Embryonic facial prominence (tissue), 1 donor: ENCODE data around the gene MACF1.

Experiments used
- DNase-seq: peaks from one replicate; pipeline ENCODE4 v3.0.0-alpha.2; 2016; ENCODE audit errors: extremely low spot score

Gene MACF1

DNA sequence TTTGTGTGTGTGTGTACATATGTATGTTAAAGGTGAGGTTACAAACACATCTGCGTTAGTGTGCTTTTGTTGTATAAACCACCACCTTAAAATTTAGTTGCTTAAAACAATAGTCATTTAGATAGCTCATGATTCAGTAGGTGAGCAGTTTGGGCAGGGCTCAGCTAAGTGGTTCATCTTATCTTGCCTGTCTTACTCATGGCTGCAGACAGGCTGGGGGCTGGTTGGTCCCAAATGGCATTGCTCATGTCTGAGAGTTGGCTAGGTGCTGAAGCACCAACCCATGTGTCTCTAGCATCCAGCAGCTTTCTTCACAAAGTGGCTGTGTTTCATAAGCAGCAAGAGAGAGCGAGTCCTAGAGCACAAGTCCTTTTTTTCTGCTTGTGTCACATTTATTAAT is 91.4 kb downstream of the MACF1 start:
- no peak for DNase-seq

DNA sequence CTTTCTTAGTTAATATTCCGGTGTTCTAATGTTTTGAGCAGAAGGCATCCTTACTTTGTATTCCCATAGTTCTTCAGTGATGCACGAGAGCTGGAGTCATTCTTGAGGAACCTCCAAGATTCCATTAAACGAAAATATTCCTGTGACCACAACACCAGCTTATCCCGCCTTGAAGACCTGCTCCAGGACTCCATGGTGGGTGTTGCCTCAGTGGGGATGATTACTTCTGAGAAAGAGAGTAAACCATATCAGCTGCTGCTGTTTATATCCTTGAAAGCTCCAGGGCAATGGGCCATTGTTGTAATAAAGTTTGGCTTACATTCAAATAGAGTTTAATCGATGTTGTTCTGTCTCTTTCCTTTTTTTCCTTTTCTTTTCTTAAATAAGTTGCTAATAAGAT is 93.1 kb downstream of the MACF1 start:
- DNase-seq, result no peak

DNA sequence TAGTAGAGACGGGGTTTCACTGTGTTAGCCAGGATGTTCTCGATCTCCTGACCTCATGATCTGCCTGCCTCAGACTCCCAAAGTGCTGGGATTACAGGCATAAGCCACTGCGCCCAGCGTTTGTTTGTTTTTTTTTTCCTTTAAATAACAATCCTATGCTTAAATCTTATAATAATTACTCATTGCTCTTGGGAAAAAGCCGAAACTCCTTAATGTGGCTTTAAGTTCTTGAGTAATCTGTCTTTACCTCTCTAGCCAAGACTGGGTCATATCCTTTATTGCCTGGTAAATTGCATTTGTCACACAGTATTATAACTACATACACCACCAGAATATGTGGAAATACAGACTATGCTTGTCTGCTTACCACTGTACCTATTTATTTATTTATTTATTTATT is 97.1 kb downstream of the MACF1 start:
- no peak for DNase-seq

DNA sequence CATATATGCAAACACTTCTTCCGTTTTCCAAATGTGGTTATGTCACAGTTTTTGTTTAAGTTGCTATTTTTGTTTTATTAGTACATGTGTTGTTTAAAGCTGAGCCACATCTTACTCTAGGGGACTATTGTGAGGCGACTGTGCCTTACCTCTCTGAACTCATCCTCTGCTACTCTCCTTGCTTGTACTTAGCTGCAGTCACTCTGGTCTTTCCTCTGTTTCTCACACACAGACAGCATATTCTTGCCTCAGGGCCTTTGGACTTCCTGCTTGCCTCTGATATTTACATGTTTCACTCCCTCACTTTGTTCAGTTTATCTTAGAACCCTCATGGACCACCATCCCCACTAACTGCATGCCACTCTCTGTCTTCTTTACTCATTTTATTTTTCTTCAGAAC is 101.1 kb downstream of the MACF1 start:
- no peak for DNase-seq

DNA sequence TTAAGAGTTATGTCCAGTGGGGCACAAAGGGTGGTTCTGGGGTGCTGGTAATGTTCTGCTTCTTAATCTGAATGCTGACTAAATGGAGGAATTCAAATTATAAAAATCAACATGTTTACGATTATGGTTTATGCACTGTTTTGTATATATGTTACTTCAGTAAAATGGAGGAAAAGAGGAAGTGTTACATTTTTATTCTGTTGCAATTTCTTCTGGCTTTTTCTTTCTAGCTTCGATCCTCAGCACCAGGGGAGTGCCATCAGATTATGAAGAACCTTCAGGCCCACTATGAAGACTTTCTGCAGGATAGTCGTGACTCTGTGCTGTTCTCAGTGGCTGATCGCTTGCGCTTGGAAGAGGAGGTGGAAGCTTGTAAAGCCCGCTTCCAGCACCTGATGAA is 105.5 kb downstream of the MACF1 start:
- no peak for DNase-seq

DNA sequence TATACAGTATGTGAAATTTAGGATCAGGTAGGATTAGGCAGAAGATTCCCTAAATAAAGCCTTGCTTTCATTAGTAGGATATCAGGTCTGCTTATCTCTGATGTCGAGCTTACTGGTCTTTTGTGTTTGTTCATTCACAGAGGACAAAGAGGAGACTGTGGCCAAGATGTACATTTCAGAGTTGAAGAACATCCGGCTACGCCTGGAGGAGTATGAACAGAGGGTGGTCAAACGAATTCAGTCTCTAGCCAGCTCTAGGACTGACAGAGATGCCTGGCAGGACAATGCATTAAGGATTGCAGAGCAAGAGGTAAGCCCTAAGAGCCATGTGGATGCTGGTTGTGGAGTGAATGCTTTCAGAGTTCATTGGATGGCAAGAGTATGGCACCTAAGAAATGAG is 106.2 kb downstream of the MACF1 start:
- DNase-seq, result no peak

DNA sequence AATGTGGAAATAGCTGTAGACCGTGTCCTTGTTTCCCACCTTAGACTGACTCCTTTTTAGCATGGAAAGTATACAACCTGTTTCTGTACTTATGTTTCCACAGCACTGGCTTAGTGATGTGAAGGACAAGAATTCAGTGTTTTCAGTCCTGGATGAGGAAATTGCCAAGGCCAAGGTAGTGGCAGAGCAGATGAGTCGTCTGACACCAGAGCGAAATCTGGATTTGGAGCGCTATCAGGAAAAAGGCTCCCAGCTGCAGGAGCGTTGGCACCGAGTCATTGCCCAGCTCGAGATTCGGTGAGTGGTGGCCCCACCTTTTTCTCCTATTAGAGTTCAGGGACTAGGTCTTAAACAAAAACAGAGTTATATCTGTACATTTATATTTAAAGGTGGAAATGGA is 112.6 kb downstream of the MACF1 start:
- DNase-seq, result no peak

DNA sequence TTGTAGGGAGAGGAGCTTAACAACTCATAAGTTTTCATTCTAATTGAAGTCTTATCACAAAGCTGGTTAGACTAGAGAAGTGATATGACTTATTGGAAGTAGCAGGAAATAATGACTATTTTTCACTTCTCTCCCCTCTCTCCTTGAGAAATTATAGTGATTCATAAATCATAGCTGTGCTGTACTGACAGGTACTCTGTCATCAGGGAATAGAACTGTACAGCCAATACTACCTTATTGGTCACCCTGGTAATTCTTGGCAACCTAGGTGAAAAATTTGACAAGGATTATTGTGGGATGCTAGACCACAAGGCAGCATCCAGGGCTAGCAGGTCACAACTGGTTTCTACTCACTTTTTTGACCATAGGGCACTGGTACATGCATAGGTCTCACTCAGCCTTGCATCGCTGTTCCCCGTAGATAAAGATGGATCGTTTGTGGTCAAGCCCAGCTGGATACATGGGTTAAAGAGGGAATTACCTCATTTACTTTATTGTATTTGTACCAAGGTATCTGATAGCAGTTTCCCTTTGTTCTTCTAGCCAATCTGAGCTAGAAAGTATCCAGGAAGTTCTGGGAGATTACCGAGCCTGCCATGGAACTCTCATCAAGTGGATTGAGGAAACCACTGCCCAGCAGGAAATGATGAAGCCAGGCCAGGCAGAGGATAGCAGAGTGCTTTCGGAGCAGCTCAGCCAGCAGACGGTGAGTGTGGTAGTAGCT is 113.6 kb downstream of the MACF1 start:
- DNase-seq, result no peak

DNA sequence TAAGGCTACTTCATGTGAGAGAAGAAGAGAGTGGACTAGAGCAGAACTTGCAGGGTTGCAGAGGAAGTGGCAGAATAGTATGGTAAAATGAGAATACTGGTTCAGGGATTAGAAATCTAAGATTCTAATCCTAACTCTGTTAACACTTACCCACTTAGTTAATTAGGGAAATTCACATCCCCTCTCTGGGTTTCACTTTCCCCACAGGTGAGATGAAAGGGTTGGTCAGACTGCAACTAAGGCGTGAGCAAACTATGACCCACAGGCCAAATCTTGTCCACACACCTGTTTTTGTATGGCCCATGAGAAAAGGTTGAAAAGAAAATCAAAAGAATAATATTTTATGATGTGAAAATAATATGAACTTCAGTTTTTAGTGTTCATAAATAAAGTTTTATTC is 117.5 kb downstream of the MACF1 start:
- DNase-seq, result no peak

DNA sequence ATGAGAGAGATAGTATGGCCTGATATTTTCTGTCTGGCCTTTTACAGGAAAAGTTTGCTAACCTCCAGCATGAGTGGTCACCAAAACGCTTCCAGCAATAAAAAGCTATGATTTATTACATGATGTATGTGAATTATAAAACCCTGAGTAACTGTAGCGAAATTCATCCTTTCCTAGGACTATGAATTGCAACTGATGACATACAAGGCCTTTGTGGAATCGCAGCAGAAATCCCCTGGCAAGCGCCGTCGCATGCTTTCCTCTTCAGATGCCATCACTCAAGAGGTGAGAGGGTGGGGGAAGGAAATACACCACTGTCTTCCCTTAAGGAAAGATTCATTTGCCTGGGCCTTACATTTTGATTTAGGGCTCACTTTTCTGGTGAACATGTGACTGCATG is 117.9 kb downstream of the MACF1 start:
- DNase-seq, result no peak

DNA sequence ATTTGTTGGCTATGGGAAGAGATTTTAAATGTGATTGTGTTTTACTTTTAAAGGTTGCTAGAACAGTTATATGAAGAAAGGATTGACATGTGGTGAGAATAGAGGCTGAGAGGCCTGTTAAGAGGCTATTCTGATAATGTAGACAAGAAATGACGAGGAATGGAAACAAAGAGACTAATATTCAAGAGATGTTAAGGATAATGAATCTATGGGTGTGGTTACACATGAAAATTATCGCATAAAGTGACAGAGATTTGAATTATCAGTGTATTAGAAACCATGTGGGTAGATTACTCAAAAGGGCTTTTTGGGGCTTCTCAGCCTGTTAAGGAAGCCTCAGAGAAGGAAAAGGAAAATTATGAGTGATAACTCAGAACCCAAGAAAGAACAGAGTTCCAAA is 120.4 kb downstream of the MACF1 start:
- DNase-seq, result no peak

DNA sequence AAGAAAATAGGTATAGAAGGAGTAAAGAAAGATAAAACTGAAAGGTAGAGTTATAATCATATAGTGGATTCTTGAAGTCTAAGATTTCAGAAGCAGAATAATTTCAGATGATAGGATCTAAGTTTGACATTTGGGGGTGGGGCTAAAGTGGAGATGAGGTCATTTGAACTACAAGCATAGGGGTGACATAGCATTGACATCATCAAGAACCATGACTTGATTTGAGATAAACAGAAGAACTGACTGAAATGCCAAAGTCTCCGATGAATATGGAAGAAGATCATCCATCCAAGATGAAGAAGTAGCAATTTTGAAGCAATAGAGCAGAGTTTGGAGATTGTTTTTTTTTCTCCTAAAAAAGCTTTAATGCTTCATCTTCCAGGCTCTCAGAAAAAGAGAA is 122.3 kb downstream of the MACF1 start:
- DNase-seq, result no peak

DNA sequence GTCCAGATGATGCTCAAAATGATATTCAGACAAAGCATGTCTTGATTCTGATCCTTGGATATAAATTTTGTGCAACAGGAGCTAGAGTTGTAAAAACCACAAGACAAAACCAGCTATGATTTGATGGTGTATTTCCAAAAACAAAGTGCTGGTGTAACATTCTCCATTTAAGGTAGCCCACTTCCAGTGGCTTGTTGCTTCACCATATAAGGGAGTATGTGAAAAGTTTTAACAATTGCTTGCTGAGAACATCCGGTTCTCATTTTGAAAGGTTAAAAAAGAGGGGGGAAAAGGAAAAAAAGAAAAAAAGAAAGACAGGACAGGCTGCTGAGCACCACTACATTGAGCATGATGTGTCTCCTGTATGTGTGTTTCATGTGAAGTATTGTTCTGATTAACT is 123.6 kb downstream of the MACF1 start:
- no peak for DNase-seq

DNA sequence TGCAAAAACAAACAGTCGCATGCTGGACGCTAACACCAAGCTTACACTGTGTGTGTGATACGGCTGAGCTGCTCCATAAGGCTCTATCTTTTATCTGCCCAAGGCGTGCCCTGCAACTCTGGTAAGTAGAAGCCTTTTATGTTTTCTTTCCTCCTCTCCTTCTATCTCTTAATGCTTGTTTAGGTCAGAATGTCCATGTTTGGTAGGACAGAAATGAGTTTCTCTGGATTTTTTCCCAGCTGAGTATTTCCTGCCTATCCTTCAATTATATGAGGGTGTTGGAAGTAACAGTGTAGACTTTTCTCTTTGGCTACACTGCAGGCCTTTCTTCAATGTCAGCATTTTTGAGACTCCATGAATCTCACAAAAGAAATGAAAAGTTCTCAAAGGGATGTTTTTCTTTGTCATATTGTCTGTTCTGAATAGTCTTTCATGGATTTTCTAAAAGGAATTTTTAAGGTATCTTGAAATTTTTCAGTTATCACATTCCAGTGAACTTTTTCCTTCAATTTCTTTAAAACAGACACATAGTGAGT is 124.2 kb downstream of the MACF1 start:
- no peak for DNase-seq

DNA sequence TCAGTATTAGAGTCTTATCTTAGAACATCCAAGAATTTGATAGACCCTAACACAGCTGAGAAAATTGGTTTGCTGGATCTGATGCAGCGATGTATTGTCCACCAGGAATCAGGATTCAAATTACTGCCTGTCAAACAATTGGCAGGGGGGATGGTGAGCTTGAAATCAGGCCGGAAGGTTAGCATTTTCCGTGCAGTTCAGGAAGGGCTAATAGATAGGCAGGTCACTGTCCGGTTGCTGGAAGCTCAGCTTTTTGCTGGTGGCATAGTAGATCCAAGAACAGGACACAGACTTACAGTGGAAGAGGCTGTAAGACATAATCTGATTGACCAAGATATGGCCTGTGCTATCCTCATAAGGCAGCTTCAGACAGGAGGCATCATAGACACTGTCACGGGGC is 127.2 kb downstream of the MACF1 start:
- DNase-seq, result no peak

DNA sequence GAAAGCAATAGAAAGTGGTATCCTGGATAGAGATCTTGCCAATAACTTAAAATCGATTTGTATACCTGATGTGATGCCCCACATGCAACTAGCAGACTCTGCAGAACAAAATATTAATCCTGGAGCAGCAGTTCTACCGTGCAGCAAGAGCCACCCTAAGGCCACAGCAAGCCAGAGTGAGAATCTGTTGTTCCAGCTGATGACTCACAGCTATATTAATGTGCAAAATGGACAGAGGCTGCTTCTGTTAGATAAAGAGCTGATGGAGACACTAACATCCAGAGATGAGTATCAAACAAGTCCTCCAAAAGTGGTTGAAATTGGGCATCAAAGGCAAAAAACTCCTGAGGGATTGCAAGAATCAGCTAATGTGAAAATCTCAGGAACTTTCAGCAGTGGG is 127.8 kb downstream of the MACF1 start:
- no peak for DNase-seq

DNA sequence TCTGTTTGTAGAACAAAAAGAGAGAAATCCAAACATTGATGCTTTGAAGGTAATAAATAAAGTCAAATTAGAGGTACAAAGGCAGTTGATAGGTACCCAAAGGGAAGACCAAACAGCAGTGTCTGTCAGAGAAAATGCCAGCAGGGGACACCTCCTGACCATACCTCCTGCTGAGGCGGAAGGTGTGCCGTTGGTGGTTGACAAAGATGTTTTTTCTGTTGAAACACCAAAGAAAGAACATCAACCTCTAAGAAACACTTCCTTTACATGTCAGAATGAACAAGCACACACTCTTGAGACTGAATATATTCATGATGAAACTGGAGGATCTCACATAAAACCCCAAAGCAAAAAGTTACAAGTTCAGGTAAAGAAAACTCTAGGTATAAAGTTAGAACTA is 128.3 kb downstream of the MACF1 start:
- no peak for DNase-seq

DNA sequence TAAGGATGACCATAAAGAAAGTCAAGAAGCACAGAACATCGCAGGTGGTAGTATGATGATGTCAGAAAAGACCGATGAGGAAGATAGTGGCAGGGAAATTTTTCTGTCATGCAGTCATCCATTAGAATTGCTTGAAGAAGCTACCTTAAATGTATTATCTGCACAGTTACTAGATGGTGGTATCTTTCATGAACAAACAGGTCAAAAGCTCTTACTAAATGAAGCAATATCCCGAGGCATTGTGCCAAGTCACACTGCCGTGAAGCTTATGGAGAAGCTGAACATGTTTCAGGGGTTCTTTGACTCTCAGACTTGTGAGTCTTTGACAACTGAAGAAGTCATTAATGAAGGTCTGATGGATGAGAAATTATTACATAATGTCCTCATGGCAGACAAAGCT is 128.8 kb downstream of the MACF1 start:
- no peak for DNase-seq

DNA sequence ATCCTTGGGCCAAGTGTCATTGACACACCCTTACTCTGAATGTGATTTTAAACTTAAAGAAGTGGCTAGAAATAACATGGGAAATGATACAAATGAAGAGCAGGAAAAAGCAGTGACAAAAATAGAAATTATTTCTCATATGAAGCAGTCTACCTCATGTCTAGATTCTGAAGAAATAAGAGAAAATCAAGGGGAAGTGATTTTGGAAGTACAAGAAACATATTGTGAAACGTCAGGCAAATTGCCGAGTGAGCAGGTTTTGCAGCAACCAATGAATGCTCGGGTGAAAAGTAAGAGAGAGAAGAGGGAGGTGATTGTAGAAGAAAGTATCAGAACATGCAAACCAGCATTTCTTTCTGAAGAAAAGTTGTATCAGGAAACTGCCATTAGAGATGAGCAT is 130.7 kb downstream of the MACF1 start:
- DNase-seq, result no peak

DNA sequence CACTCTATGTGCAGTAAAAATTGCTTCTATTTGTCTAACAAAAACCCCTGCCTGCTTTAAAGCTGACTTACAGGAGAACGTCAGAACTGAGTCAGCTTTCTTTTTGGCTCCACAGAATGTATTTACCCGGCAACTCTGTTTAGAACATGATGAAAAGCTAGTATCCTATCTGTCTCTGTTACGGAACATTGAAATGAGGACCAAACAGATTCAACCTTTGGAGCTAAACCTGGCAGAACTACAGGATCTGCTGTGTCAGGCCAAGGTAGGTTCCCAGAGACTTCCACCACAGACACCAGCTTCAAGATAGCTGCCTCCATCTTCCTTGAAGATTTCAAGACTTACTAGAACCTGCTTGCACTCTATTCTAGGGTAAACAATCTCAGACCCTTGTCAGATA is 132.6 kb downstream of the MACF1 start:
- no peak for DNase-seq

DNA sequence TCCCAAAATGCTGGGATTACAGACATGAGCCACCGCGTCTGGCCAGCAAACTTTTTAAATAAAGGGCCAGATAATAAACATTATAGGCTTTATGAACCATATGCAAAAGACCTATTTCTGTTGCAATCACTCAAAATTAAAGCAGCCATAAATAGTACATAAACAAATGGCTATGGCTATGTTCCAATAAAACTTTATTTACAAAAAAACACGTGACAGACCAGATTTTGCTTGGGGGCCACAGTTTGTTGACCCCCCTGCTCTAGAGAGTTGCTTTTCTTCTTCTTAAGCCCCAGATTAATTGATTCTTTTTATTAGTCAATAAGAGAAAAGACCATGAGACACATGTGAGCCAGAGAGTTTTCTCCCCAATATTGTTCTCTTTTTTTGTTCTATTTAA is 138.3 kb downstream of the MACF1 start:
- no peak for DNase-seq

DNA sequence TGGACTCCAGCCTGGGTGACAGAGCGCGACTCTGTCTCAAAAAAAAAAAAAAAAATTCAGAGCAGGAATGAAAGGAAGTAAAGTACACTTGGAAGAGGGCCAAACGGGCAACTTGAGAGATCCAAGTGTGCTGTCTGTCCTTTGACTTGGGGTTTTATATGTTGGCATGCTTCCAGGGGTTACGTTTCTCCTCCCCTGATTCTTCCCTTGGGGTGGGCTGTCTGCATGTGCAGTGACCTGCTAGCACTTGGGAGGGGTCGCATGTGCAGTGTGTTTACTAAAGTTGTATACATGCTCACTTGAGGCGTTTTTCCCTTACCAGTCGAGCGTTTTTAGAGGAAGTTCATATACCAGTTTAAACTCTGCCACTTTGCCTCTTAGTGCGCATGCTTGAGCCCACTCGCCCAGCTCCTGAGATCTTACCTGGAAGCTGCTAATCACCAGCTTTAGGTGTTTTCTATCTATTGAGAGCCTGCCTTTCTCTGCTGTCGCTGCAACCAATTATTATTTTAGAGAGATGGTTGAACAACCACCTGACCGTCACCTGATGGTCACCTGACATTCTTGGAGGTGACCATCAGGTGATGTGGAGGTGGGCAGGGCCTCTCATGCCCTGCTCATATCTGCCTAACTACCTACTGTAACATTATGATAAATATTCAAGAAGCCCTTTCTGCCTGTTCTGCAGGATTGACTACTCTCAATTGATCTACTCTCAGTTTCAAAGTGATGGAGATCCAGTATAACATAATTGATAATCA is 140.1 kb downstream of the MACF1 start:
- no peak for DNase-seq

DNA sequence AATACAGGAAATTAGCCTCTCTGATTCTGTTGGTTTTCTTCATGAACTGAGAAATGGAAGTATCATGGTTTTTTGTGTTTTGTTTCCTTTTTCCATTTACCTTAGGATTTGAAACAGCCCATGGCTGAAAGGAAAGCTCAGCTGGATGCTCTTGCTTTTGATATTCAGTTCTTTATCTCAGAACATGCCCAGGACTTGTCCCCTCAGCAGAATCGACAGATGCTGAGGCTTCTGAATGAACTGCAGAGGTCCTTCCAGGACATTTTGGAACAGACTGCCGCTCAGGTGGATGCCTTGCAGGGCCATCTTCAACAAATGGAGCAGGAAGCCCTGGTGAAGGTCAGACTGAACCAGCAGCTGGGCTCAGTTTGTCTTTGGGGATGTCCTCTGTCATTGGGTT is 142.4 kb downstream of the MACF1 start:
- DNase-seq, result no peak
